ENCODE measurements around the gene COG4. TPM values are rescaled to one million over a fixed set of nuclear protein-coding genes. Genes with fewer than 3 reads are reported as not detected.

COG4 gene
- total RNA-seq, 1 donor from 2014 or later, result 62.6 TPM

DNA sequence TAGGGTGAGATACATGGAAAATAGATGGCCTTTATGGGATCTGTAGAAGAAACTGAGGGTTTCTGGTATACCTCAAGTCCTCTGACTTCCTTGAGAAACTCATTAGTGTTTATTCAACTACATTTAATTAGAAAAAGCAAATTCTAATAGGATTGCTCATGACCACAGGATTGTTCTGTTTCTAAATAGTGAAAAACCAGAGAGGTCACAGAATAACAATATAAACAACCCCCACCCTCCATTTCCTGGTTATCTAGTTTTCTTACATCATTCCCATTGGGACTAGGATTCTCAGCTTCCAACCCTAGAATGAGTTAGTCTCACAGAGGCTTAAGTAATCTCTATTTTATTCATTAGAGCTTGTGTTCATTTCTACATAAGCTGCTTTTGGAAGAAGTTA lies 30.3 kb upstream of the COG4 start:
- TF ChIP-seq, protein P1, sequence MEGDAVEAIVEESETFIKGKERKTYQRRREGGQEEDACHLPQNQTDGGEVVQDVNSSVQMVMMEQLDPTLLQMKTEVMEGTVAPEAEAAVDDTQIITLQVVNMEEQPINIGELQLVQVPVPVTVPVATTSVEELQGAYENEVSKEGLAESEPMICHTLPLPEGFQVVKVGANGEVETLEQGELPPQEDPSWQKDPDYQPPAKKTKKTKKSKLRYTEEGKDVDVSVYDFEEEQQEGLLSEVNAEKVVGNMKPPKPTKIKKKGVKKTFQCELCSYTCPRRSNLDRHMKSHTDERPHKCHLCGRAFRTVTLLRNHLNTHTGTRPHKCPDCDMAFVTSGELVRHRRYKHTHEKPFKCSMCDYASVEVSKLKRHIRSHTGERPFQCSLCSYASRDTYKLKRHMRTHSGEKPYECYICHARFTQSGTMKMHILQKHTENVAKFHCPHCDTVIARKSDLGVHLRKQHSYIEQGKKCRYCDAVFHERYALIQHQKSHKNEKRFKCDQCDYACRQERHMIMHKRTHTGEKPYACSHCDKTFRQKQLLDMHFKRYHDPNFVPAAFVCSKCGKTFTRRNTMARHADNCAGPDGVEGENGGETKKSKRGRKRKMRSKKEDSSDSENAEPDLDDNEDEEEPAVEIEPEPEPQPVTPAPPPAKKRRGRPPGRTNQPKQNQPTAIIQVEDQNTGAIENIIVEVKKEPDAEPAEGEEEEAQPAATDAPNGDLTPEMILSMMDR (IDR thresholded peaks at IDR 0.05; ENCODE audit: unreplicated experiment), result no peak
- H3K9me3 Mint-ChIP-seq, result no peaks in the 10 kb centered on the region
- no peak for DNase-seq (ENCODE audit: low spot score in 2 of 2, unreplicated experiment in 2 of 2)
- no peak overlapping the region for H3K27ac Mint-ChIP-seq
- no peaks in the 10 kb centered on the region for H3K27me3 Mint-ChIP-seq (ENCODE audit: low read depth)
- peaks cover 2% of the 10 kb centered on the region for H3K4me1 Mint-ChIP-seq
- H3K36me3 Mint-ChIP-seq, result peaks cover 64% of the 10 kb centered on the region
- no peak overlapping the region for H3K4me3 Mint-ChIP-seq

DNA sequence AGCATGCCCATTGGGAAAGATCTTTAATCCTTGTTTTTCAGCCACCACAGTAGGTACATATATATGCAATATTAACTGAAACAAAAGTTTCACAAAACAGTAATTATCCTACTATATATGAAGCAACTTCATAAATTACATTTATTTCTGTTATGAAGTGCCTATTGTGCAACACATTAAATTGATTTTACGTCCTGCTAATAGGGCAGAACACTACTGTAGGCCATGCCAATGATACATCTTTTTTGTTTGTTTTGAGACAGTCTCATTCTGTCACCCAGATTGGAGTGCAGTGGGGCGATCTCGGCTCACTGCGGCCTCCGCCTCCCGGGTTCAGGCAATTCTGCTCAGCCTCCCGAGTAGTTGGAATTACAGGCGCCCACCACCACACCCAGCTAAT lies 29.3 kb upstream of the COG4 start:
- Mint-ChIP-seq H3K4me3 (no peak overlapping the region), H3K9me3 (no peaks in the 10 kb centered on the region), H3K27me3 (ENCODE audit: low read depth) (no peaks in the 10 kb centered on the region), H3K36me3 (peaks cover 64% of the 10 kb centered on the region), H3K4me1 (peaks cover 2% of the 10 kb centered on the region), H3K27ac (no peak overlapping the region)
- TF ChIP-seq, protein P1 (IDR thresholded peaks at IDR 0.05; ENCODE audit: unreplicated experiment), result no peak
- DNase-seq (ENCODE audit: low spot score in 2 of 2, unreplicated experiment in 2 of 2), result no peak

GRCh38 chr16:70551788-70552187 lies 28.4 kb upstream of the COG4 start:
- H3K9me3 Mint-ChIP-seq, result no peaks in the 10 kb centered on the region
- H3K4me1 Mint-ChIP-seq, result peaks cover 2% of the 10 kb centered on the region
- H3K36me3 Mint-ChIP-seq, result peaks cover 58% of the 10 kb centered on the region
- no peak overlapping the region for H3K4me3 Mint-ChIP-seq
- DNase-seq (ENCODE audit: low spot score in 2 of 2, unreplicated experiment in 2 of 2), result no peak
- no peaks in the 10 kb centered on the region for H3K27me3 Mint-ChIP-seq (ENCODE audit: low read depth)
- TF ChIP-seq, protein P1 (IDR thresholded peaks at IDR 0.05; ENCODE audit: unreplicated experiment), result no peak
- H3K27ac Mint-ChIP-seq, result no peak overlapping the region

DNA sequence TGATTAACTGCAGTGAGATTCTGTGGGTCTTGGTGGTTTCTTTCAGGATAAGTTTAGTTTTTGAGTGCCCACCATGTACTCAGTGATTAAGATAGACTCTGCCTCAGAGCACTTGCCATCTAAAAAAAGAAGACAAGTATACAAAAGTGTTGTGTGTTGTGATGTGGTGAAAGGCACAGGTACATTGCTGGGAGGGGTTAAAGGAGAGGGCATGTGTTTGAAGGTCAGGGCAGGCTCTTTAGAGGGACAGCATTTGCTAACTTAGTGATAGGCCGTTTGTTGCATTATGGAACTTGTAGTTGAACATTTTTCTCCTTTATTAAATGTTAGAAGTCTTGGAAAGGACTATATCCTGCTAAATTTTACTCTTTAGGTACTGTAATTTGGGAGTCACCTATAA lies 26.7 kb upstream of the COG4 start:
- Mint-ChIP-seq H3K4me3 (no peak overlapping the region), H3K4me1 (peaks cover 2% of the 10 kb centered on the region), H3K27me3 (ENCODE audit: low read depth) (no peaks in the 10 kb centered on the region), H3K36me3 (peaks cover 53% of the 10 kb centered on the region), H3K27ac (no peak overlapping the region), H3K9me3 (no peaks in the 10 kb centered on the region)
- DNase-seq (ENCODE audit: low spot score in 2 of 2, unreplicated experiment in 2 of 2), result no peak
- TF ChIP-seq, protein P1 (IDR thresholded peaks at IDR 0.05; ENCODE audit: unreplicated experiment), result no peak

DNA sequence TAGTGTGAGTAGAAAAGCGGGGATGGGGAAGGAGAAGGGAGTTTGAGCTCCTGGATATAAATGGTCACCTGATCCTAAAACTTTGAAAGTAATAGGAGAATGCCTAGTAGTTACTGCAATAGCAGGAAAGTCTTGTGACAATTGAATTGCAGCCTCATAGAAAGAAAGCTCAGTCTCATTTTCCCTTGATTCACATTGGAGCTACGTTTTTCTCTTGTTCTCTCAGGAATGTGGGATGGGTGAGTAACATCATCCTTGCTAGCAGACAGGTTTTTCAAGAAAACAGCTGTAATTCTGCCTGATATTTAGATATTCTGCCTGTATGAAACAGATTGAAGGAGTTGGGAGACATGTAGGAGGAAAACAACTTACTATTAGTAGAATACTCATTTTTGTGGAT lies 25.6 kb upstream of the COG4 start:
- H3K36me3 Mint-ChIP-seq, result peaks cover 52% of the 10 kb centered on the region
- H3K9me3 Mint-ChIP-seq, result no peaks in the 10 kb centered on the region
- H3K4me1 Mint-ChIP-seq, result peaks cover 2% of the 10 kb centered on the region
- H3K27me3 Mint-ChIP-seq (ENCODE audit: low read depth), result no peaks in the 10 kb centered on the region
- peak overlapping the region; percentile 55 for H3K27ac Mint-ChIP-seq
- TF ChIP-seq, protein P1 (IDR thresholded peaks at IDR 0.05; ENCODE audit: unreplicated experiment), result no peak
- DNase-seq (ENCODE audit: low spot score in 2 of 2, unreplicated experiment in 2 of 2), result no peak
- H3K4me3 Mint-ChIP-seq, result no peak overlapping the region

DNA sequence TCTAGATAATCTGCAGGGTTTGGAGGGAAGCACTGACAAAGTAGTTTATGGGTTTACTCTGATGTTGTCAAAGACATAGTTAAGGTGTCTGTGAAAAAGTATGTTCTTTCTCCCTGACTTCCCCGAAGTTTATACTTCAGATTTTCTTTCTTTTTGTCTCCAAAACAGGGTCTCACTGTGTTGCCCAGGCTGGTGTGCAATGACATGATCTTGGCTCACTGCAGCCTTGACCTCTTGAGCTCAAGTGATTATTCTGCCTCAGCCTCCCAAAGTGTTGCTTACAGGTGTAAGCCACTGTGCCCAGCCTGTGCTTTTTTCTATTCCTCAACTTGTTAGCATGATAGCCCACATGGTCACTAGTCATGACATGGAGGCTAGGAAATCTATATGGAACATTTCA lies 21.2 kb upstream of the COG4 start:
- Mint-ChIP-seq H3K27me3 (ENCODE audit: low read depth) (no peaks in the 10 kb centered on the region), H3K9me3 (no peaks in the 10 kb centered on the region), H3K27ac (no peak overlapping the region), H3K4me3 (no peak overlapping the region), H3K36me3 (peaks cover 43% of the 10 kb centered on the region), H3K4me1 (peaks cover 2% of the 10 kb centered on the region)
- no peak for DNase-seq (ENCODE audit: low spot score in 2 of 2, unreplicated experiment in 2 of 2)
- TF ChIP-seq, protein P1 (IDR thresholded peaks at IDR 0.05; ENCODE audit: unreplicated experiment), result no peak

All from mesothelial cell of epicardium (in vitro differentiated cells).